ENCODE data around the gene RPS3. TPM values are rescaled to one million over a fixed set of nuclear protein-coding genes. Genes with fewer than 3 reads are reported as not detected.
"Not testable (repeated sequence)": the region's sequence is repeated elsewhere in the genome, so short reads cannot be mapped to it uniquely, and the experiment has no call there.

RPS3 gene
- total RNA-seq, 1 donor from 2014 or later = 511 TPM

- no peaks in the 10 kb centered on the region for H3K27me3 ChIP-seq
- H3K36me3 ChIP-seq = no peaks in the 10 kb centered on the region
- no peaks in the 10 kb centered on the region for H3K9me3 ChIP-seq
- H3K4me3 ChIP-seq = peak within 1 kb of the TSS; percentile 65 to 92
- intact Hi-C loops (cut with DNase I) = no loop called here
- H3K27ac ChIP-seq = peak within 1 kb of the TSS; percentile 73 to 78
- TF ChIP-seq CTCF (IDR thresholded peaks at IDR 0.05) = no peak
- DNase-seq (ENCODE audit: low spot score in 2 of 2) = peak in 1 of 2 donors; percentile 74
- H3K4me1 ChIP-seq = peaks cover 0 to 16% of the 10 kb centered on the region in 2 donors
These were observed 47.9 kb upstream of the RPS3 start, which contains the start of gene ARRB1 for GRCh38 chr11:75351541-75351790. TSS of gene ARRB1 (minus strand) at chr11:75351661. CDS start at chr11:75351607, 54 bp downstream.

- Histone ChIP-seq H3K9me3 (no peaks in the 10 kb centered on the region), H3K36me3 (no peaks in the 10 kb centered on the region), H3K4me1 (peaks cover 0 to 16% of the 10 kb centered on the region in 2 donors), H3K27ac (peak overlapping the region; percentile 46 to 78), H3K4me3 (peak overlapping the region; percentile 65 to 92), H3K27me3 (no peaks in the 10 kb centered on the region)
- no peak for TF ChIP-seq CTCF (IDR thresholded peaks at IDR 0.05)
- intact Hi-C loops (cut with DNase I) = no loop called here
- DNase-seq (ENCODE audit: low spot score in 2 of 2) = peak in 1 of 2 donors; percentile 76
These were observed 47.3 kb upstream of the RPS3 start for GRCh38 chr11:75351791-75352587.

DNA sequence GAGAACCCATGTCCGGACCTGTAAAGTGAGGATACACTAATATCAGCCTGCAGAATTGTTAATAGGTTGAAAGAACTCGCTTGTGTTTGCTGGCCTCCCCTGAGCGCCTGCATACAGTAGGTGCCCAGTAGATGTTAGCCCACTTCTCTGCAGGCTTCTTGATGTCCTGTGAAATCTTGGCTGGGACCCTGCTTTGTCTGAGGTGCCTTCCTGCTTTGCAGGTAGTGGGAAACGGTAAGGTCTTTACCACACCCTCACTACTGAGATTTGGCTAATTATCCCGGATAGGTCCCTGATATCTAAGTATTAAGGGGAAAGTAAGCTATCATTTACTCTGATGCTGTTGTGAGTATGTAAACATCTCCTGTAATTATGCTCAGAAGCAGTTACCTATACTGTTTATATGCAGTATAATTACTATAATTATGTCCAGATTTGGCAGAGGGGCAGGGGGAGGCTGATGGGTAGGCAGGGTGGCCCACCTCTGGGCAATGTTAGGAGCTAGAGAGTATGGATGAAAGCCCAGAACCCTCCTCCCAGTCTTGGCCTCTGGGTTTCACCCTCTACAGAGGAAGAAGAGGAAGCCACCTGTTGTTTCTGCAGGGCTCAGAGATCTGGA lies 46.6 kb upstream of the RPS3 start:
- intact Hi-C loops (cut with DNase I) = no loop called here
- no peak for TF ChIP-seq CTCF (IDR thresholded peaks at IDR 0.05)
- Histone ChIP-seq H3K36me3 (no peaks in the 10 kb centered on the region), H3K4me3 (peak overlapping the region; percentile 65 to 92), H3K9me3 (no peaks in the 10 kb centered on the region), H3K27ac (no peak overlapping the region), H3K27me3 (no peaks in the 10 kb centered on the region), H3K4me1 (peaks cover 0 to 12% of the 10 kb centered on the region in 2 donors)
- no peak for DNase-seq (ENCODE audit: low spot score in 2 of 2)

DNA sequence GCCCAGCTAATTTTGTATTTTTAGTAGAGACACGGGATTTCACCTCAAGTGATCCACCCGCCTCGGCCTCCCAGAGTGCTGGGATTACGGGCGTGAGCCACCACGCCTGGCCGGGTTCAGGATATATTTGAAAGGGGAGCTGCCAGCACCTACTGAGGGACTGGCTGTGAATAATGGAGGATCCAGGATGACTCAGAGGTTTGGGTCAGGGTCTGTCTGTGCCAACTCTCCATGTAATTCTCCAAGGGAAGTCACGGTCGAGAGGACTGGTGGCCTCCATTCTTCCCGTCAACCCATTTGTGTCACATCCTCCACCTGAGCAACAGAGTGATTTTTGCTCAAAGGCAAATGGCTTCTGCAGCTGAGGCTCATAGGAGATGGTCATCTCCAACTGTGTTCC lies 44.3 kb upstream of the RPS3 start:
- TF ChIP-seq CTCF (IDR thresholded peaks at IDR 0.05) = no peak
- no peak for DNase-seq (ENCODE audit: low spot score in 2 of 2)
- Histone ChIP-seq H3K27me3 (no peaks in the 10 kb centered on the region), H3K4me1 (peaks cover 0 to 10% of the 10 kb centered on the region in 2 donors), H3K27ac (no peak overlapping the region), H3K9me3 (no peaks in the 10 kb centered on the region), H3K36me3 (no peaks in the 10 kb centered on the region), H3K4me3 (no peak overlapping the region)
- intact Hi-C loops (cut with DNase I) = no loop called here

DNA sequence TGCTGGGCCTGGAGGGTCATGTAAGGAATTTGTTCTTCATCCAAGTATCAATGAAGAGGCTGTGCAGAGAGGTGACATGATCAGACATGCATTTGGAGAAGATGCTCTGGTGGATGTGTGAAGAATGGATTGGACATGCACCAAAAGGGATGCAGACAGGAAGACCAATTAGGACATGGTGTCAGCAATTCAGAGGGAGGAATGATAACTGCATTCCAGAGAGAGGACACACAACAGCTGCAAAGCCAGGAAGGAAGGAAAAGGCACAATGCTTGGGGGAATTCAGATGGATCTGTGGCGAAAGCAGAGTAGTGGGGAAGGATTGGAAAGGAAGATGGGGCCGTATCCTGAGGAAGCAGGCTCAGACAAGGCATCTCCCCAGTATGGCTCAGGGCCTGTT lies 42.7 kb upstream of the RPS3 start:
- H3K4me1 ChIP-seq = peaks cover 0 to 3% of the 10 kb centered on the region in 2 donors
- H3K4me3 ChIP-seq = no peak overlapping the region
- intact Hi-C loops (cut with DNase I) = no loop called here
- no peak for TF ChIP-seq CTCF (IDR thresholded peaks at IDR 0.05)
- DNase-seq (ENCODE audit: low spot score in 2 of 2) = no peak
- H3K36me3 ChIP-seq = no peaks in the 10 kb centered on the region
- no peak overlapping the region for H3K27ac ChIP-seq
- H3K27me3 ChIP-seq = no peaks in the 10 kb centered on the region
- no peaks in the 10 kb centered on the region for H3K9me3 ChIP-seq

DNA sequence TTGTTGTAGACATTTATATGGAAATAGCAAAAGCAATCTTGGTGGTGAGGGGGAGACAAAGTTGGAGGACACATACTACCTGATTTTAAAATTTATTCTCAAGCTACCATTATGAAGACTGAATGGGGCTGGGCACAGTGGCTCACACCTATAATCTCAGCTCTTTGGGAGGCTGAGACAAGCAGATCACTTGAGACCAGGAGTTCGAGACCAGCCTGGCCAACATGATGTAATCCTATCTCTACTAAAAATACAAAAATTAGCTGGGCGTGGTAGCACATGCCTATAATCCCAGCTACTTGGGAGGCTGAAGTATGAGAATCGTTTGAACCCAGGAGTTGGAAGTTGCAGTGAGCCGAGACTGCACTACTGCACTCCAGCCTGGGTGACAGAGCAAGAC lies 37.0 kb upstream of the RPS3 start:
- H3K4me3 ChIP-seq; intact Hi-C loops (cut with DNase I); H3K9me3 ChIP-seq; DNase-seq (ENCODE audit: low spot score in 2 of 2); H3K4me1 ChIP-seq; H3K27me3 ChIP-seq; H3K36me3 ChIP-seq; H3K27ac ChIP-seq: not testable (repeated sequence)

All from ascending aorta (tissue), 2 donors.